HG02943 (cell line): ENCODE measurements around the gene CLRN3.

ENCODE experiments used
- ATAC-seq: cut with Tn5 transposase; IDR thresholded peaks from one replicate; pipeline ENCODE4 v1.9.1; 2021; ENCODE audit warnings: mild to moderate bottlenecking, low read depth, moderate library complexity; ENCODE audit not compliant: unreplicated experiment

Gene CLRN3

GRCh38 chr10:127892743-127893142 lies at the start of gene CLRN3:
TSS of gene CLRN3 (minus strand) at chr10:127892941. CDS start at chr10:127892784, 157 bp downstream.
- no peak for ATAC-seq

GRCh38 chr10:127940866-127941640 lies 48.3 kb upstream of the CLRN3 start:
- no peak for ATAC-seq

- no peak for ATAC-seq
Measured at GRCh38 chr10:127939786-127940330, 47.1 kb upstream of the CLRN3 start.

- ATAC-seq: no peak
Measured at GRCh38 chr10:127937915-127938463, 45.2 kb upstream of the CLRN3 start.

GRCh38 chr10:127937069-127937468 lies 44.3 kb upstream of the CLRN3 start:
- no peak for ATAC-seq

GRCh38 chr10:127935071-127935561 lies 42.4 kb upstream of the CLRN3 start:
- no peak for ATAC-seq

- no peak for ATAC-seq
Measured at GRCh38 chr10:127934383-127934782, 41.6 kb upstream of the CLRN3 start.

- no peak for ATAC-seq
Measured at GRCh38 chr10:127933271-127933670, 40.5 kb upstream of the CLRN3 start.

GRCh38 chr10:127932521-127933270 lies 40.0 kb upstream of the CLRN3 start:
- no peak for ATAC-seq

- no peak for ATAC-seq
Measured at GRCh38 chr10:127928021-127928806, 35.5 kb upstream of the CLRN3 start.

- ATAC-seq: no peak
Measured at GRCh38 chr10:127926455-127926854, 33.7 kb upstream of the CLRN3 start.

- no peak for ATAC-seq
Measured at GRCh38 chr10:127925471-127926207, 32.9 kb upstream of the CLRN3 start.

GRCh38 chr10:127923646-127924045 lies 30.9 kb upstream of the CLRN3 start:
- ATAC-seq: no peak

- no peak for ATAC-seq
Measured at GRCh38 chr10:127922675-127923366, 30.1 kb upstream of the CLRN3 start.

GRCh38 chr10:127922206-127922605 lies 29.5 kb upstream of the CLRN3 start:
- no peak for ATAC-seq

GRCh38 chr10:127921753-127922145 lies 29.0 kb upstream of the CLRN3 start:
- ATAC-seq: no peak

- no peak for ATAC-seq
Measured at GRCh38 chr10:127921075-127921752, 28.5 kb upstream of the CLRN3 start.

- no peak for ATAC-seq
Measured at GRCh38 chr10:127920306-127921074, 27.7 kb upstream of the CLRN3 start.
